Astrocyte (in vitro differentiated cells and primary cell): ENCODE data around the gene ACOT6.
"Not testable (repeated sequence)": the region's sequence is repeated elsewhere in the genome, so short reads cannot be mapped to it uniquely, and the experiment has no call there.

Experiments used
- CTCF ChIP-seq: IDR thresholded peaks from 2 replicates; pipeline ENCODE4 v1.5.1; 2011; ENCODE audit warnings: low read depth, mild to moderate bottlenecking, inconsistent platforms, low read length, moderate library complexity; ENCODE audit not compliant: insufficient read depth
- EZH2 ChIP-seq: IDR thresholded peaks from 2 replicates; pipeline ENCODE4 v1.6.1; 2012; ENCODE audit warnings: mild to moderate bottlenecking, low read length, inconsistent platforms; ENCODE audit not compliant: insufficient read depth

GRCh38 chr14:73582102-73582979, 30.0 kb upstream of the ACOT6 start:
- TF ChIP-seq EZH2, CTCF: not testable (repeated sequence)
